HUDEP-2 (cell line): Measurements from ENCODE around the gene CANX.
A peak's percentile ranks its signal among the peaks of the same experiment; 100 is the strongest.
"Not testable (repeated sequence)": the region's sequence is repeated elsewhere in the genome, so short reads cannot be mapped to it uniquely, and the experiment has no call there.

Experiments
- DNase-seq, 76 experiments: peaks; one replicate each; lab custom pipeline; 2025; ENCODE audit not compliant: unreplicated experiment in 76 of 76; lab: John Stamatoyannopoulos, UW

CANX gene, protein sequence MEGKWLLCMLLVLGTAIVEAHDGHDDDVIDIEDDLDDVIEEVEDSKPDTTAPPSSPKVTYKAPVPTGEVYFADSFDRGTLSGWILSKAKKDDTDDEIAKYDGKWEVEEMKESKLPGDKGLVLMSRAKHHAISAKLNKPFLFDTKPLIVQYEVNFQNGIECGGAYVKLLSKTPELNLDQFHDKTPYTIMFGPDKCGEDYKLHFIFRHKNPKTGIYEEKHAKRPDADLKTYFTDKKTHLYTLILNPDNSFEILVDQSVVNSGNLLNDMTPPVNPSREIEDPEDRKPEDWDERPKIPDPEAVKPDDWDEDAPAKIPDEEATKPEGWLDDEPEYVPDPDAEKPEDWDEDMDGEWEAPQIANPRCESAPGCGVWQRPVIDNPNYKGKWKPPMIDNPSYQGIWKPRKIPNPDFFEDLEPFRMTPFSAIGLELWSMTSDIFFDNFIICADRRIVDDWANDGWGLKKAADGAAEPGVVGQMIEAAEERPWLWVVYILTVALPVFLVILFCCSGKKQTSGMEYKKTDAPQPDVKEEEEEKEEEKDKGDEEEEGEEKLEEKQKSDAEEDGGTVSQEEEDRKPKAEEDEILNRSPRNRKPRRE

GRCh38 chr5:179698935-179699615 is at the start of gene CANX:
Gene CANX (plus strand): TSS chr5:179698967. CDS start chr5:179705682, 6,715 bp downstream.
- DNase-seq = peak in 2 of 76 experiments; percentile 35 to 38

GRCh38 chr5:179649166-179649703 is 49.5 kb upstream of the CANX start:
- DNase-seq = not testable (repeated sequence)

DNA sequence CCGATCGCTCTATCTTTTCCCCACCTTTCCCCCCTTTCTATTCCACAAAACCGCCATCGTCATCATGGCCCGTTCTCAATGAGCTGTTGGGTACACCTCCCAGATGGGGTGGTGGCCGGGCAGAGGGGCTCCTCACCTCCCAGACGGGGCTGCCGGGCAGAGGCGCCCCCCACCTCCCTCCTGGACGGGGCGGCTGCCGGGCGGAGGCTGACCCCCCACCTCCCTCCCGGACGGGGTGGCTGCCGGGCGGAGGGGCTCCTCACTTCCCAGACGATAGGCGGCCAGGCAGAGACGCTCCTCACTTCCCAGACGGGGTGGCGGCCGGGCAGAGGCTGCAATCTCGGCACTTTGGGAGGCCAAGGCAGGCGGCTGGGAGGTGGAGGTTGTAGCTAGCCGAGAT is 48.5 kb upstream of the CANX start:
- DNase-seq = not testable (repeated sequence)

DNA sequence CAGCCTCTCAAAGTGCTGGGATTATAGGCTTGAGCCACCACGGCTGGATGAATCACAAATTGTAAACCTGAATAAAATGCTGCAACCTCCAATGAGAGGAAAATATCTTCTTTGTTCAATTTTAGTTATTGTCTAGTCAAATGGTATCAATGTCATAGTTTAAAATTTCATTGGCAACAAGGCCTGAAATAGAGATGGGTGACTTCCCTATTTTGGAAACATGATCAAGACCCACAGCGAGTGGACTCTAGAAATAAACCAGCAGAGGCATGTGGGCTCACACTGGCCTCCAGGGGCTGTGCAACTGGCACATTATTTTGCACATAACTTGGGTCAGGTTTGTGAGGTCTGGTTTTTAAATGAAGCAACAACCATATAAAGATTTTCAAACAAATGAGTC is 45.6 kb upstream of the CANX start:
- DNase-seq = not testable (repeated sequence)

DNA sequence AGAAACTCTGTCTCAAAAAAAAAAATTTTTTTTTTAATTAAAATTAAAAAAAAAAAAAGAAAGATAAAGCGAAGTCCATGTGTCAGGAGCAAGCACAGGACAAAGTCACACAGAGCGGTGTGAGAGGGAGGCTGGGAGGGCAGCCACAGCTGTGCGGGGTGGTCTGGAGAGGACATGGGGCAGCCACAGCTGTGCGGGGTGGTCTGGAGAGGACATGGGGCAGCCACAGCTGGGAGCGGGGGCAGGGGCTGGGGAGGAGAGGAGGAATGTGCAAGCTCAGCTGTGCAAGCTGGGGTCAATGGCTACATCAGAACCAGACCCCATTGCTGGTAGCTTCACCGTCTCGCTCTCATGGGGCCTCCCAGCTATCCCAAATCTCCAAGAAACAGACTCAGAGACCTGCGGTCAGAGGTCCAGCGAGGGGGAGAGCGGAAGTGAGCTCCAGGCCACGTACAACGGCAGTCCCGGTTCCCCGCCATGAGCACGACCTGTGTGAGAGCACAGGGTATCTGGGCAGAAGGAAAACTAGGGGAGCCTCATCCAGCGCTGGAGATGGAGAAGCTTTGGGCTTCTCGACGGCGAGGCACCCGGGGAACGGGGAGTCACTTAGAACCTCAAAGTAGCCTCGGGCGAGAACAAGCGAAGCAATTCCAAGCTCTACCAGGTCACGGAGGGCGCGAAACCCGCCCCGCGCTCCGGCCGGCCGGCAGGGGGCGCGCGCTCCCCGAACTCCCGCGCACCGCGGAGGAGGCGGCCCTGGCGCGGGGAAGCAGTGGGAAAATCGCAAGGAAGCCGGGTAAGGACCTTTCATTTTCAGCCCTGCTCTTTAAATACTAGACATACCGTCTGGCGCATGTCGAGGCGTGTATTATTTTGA is 41.2 kb upstream of the CANX start:
- DNase-seq = not testable (repeated sequence)

DNA sequence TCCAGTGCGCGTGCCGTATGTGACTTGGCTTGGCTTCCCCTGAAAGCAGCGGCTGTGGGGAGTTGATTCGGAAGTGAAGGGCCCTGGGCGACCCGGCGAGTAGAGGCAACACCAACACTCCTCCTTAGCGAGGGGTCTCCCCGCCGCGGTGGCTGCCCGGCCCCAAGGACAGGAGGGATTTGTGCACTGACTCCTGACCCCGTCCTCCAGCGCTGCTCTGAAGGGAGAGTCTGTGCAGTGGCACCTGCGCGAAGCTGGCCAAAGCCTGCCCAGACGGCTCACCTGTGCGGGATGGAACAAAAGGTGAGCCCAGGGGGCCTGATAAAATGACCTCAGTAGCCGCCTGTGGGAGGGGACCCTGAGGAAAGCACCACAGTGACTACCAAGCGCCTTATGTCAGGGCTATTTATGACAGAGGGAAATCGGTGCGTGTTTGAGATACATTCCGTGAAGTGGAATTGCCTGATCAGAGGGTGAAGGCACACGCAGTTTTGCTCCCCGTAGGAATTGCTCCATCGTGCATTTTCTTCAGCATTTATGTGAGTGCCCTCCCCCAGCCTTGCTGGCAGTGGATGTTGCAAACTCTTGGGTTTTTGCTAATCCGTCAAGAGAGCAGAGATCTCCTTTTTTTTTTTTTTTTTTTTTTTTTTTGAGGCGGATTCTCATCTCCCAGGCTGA is 40.4 kb upstream of the CANX start:
- DNase-seq = peak in 1 of 76 experiments; percentile 1

- not testable (repeated sequence) for DNase-seq
These were observed 37.1 kb upstream of the CANX start for GRCh38 chr5:179661647-179662046.

- DNase-seq = peak in 54 of 76 experiments; percentile 3 to 69 (median 32)
These were observed 30.4 kb upstream of the CANX start for GRCh38 chr5:179668391-179668790.

GRCh38 chr5:179678223-179679013 is 20.3 kb upstream of the CANX start:
- peak in 74 of 76 experiments; percentile 20 to 94 (median 90) for DNase-seq

GRCh38 chr5:179679014-179679674 is 19.6 kb upstream of the CANX start:
- peak in 75 of 76 experiments; percentile 48 to 90 (median 81) for DNase-seq

GRCh38 chr5:179680014-179680779 is 18.6 kb upstream of the CANX start:
- no peak for DNase-seq

- no peak for DNase-seq
These were observed 17.9 kb upstream of the CANX start, which contains the start of gene CBY3 for GRCh38 chr5:179680780-179681401. Gene CBY3 (minus strand): TSS chr5:179681034. CDS start chr5:179680918, 116 bp downstream.

- DNase-seq = not testable (repeated sequence)
These were observed 9.6 kb upstream of the CANX start for GRCh38 chr5:179689212-179689611.

GRCh38 chr5:179694561-179694960 is 4.2 kb upstream of the CANX start:
- no peak for DNase-seq

GRCh38 chr5:179696603-179697002 is 2.2 kb upstream of the CANX start:
- no peak for DNase-seq

- no peak for DNase-seq
These were observed 1.7 kb upstream of the CANX start for GRCh38 chr5:179697108-179697507.

DNA sequence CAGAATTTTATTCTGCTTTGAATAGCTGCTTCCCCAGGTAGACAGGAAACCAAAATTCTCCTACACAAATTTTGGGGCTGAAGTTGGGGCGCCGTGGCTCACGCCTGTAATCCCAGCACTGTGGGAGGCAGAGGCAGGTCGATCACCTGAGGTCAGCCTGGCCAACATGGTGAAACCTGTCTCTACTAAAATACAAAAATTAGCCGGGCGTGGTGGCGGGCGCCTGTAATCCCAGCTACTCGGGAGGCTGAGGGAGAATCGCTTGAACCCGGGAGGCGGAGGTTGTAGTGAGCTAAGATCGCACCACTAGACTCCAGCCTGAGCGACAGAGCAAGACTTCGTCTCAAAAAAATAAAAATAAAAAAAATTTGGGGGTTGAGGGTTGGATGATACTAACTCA is 1.2 kb upstream of the CANX start:
- not testable (repeated sequence) for DNase-seq
